Measurements from ENCODE around the gene GPAT3.

The GPAT3 gene

DNA sequence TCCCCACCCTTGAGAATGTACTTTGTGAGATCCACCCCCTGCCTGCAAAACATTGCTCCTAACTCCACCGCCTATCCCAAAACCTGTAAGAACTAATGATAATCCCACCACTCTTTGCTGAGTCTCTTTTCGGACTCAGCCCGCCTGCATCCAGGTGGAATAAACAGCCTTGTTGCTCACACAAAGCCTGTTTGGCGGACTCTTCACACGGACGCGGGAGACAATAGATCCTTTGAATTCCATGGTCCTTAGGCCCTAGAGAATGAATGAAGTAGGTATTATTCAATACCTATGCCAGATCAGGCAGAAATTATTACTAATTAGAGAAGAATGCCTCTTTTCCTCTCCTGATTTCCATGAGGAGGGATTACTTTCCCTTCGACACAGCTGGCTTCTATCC is 101.0 kb downstream of the GPAT3 start:
- Histone ChIP-seq H3K27ac (ENCODE audit: low read depth, low read length, poor library complexity, severe bottlenecking) (no peak overlapping the region), H3K4me2 (ENCODE audit: low read length) (no peak overlapping the region), H3K4me1 (ENCODE audit: insufficient read depth, low read length, severe bottlenecking) (no peaks in the 10 kb centered on the region), H4K20me1 (ENCODE audit: insufficient read depth, low read length) (no peaks in the 10 kb centered on the region), H3K36me3 (ENCODE audit: insufficient read depth, low read length) (no peaks in the 10 kb centered on the region), H3K9me3 (ENCODE audit: low read length) (no peaks in the 10 kb centered on the region), H3K9me2 (ENCODE audit: low read depth, low read length) (no peaks in the 10 kb centered on the region), H3K27me3 (ENCODE audit: insufficient read depth, low read length) (no peaks in the 10 kb centered on the region), H2AFZ (ENCODE audit: low read length) (no peak overlapping the region), H3K79me2 (ENCODE audit: insufficient read depth, low read length) (no peaks in the 10 kb centered on the region), H3K4me3 (ENCODE audit: low read depth, low read length, poor library complexity, severe bottlenecking) (no peak overlapping the region), H3K9ac (ENCODE audit: low read length) (no peak overlapping the region), H3F3A (ENCODE audit: insufficient read depth, low read length) (no peaks in the 10 kb centered on the region)
- TF ChIP-seq, protein P1, sequence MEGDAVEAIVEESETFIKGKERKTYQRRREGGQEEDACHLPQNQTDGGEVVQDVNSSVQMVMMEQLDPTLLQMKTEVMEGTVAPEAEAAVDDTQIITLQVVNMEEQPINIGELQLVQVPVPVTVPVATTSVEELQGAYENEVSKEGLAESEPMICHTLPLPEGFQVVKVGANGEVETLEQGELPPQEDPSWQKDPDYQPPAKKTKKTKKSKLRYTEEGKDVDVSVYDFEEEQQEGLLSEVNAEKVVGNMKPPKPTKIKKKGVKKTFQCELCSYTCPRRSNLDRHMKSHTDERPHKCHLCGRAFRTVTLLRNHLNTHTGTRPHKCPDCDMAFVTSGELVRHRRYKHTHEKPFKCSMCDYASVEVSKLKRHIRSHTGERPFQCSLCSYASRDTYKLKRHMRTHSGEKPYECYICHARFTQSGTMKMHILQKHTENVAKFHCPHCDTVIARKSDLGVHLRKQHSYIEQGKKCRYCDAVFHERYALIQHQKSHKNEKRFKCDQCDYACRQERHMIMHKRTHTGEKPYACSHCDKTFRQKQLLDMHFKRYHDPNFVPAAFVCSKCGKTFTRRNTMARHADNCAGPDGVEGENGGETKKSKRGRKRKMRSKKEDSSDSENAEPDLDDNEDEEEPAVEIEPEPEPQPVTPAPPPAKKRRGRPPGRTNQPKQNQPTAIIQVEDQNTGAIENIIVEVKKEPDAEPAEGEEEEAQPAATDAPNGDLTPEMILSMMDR (IDR thresholded peaks at IDR 0.05; ENCODE audit: low read length): no peak
- TF ChIP-seq EZH2 (IDR thresholded peaks at IDR 0.05; ENCODE audit: borderline replicate concordance, low read length): no peak

DNA sequence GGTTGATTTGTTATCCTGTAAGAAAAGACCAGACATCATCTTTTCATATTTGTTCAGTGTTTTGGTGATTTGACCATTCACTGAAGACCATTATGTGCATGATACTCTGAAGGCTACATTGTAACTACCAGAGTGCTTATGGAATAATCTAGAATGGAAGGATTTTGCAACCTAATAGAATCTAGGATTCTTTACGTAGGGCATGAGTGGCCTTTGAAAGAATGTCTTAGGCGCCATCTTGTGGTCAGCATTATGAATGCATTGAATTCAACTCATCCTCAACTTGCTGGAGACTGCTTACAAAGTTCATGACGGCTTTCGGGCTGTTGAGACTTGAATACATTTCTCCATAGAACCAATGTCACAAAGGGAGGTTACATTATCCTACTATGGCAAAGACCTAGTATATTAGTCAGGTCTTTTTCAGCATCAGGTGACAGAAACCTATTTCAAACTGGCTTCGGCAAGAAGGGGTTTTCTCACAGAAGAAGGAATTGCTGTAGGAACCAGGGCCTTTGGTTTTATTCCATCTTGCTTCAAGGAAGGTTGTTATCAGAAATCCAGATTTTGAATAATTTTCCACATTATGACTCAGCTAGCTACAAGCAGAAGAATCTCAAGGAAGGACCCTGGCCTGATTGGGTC is 104.1 kb downstream of the GPAT3 start:
- Histone ChIP-seq H3F3A (ENCODE audit: insufficient read depth, low read length) (no peaks in the 10 kb centered on the region), H3K9me3 (ENCODE audit: low read length) (no peaks in the 10 kb centered on the region), H4K20me1 (ENCODE audit: insufficient read depth, low read length) (no peaks in the 10 kb centered on the region), H3K27ac (ENCODE audit: low read depth, low read length, poor library complexity, severe bottlenecking) (no peak overlapping the region), H3K9ac (ENCODE audit: low read length) (no peak overlapping the region), H3K4me1 (ENCODE audit: insufficient read depth, low read length, severe bottlenecking) (no peaks in the 10 kb centered on the region), H3K36me3 (ENCODE audit: insufficient read depth, low read length) (no peaks in the 10 kb centered on the region), H2AFZ (ENCODE audit: low read length) (no peak overlapping the region), H3K27me3 (ENCODE audit: insufficient read depth, low read length) (no peaks in the 10 kb centered on the region), H3K4me3 (ENCODE audit: low read depth, low read length, poor library complexity, severe bottlenecking) (no peak overlapping the region), H3K9me2 (ENCODE audit: low read depth, low read length) (no peaks in the 10 kb centered on the region), H3K4me2 (ENCODE audit: low read length) (no peak overlapping the region), H3K79me2 (ENCODE audit: insufficient read depth, low read length) (no peaks in the 10 kb centered on the region)
- TF ChIP-seq, protein P1 (IDR thresholded peaks at IDR 0.05; ENCODE audit: low read length): peak; percentile 75
- TF ChIP-seq EZH2 (IDR thresholded peaks at IDR 0.05; ENCODE audit: borderline replicate concordance, low read length): no peak

DNA sequence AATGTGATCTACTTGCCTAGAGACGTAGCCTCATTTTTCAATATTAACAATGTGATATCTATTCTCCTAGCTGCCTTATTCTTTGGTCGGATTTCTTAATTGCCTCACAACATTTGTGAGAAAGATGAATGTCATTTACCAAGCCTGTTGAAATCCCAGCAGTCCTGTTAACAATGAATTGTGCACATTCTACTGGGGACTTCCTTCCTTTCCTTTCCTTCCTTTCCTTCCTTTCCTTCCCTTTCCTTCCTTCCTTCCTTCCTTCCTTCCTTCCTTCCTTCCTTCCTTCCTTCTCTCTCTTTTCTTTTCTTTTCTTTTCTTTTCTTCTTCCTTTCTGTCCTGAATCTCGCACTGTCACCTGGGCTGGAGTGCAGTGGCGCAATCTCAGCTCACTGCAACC is 107.1 kb downstream of the GPAT3 start:
- Histone ChIP-seq H3K9me2 (ENCODE audit: low read depth, low read length) (no peaks in the 10 kb centered on the region), H3K9me3 (ENCODE audit: low read length) (no peaks in the 10 kb centered on the region), H3F3A (ENCODE audit: insufficient read depth, low read length) (no peaks in the 10 kb centered on the region), H3K9ac (ENCODE audit: low read length) (no peak overlapping the region), H3K27me3 (ENCODE audit: insufficient read depth, low read length) (no peaks in the 10 kb centered on the region), H3K4me3 (ENCODE audit: low read depth, low read length, poor library complexity, severe bottlenecking) (no peak overlapping the region), H3K4me2 (ENCODE audit: low read length) (no peak overlapping the region), H3K27ac (ENCODE audit: low read depth, low read length, poor library complexity, severe bottlenecking) (no peak overlapping the region), H3K36me3 (ENCODE audit: insufficient read depth, low read length) (no peaks in the 10 kb centered on the region), H3K79me2 (ENCODE audit: insufficient read depth, low read length) (no peaks in the 10 kb centered on the region), H3K4me1 (ENCODE audit: insufficient read depth, low read length, severe bottlenecking) (no peaks in the 10 kb centered on the region), H2AFZ (ENCODE audit: low read length) (no peak overlapping the region), H4K20me1 (ENCODE audit: insufficient read depth, low read length) (no peaks in the 10 kb centered on the region)
- TF ChIP-seq, protein P1 (IDR thresholded peaks at IDR 0.05; ENCODE audit: low read length): no peak
- no peak for TF ChIP-seq EZH2 (IDR thresholded peaks at IDR 0.05; ENCODE audit: borderline replicate concordance, low read length)
